Thoracic aorta (tissue), 2 donors: ENCODE results near the gene NRXN2. TPM values are rescaled to one million over a fixed set of nuclear protein-coding genes. Genes with fewer than 3 reads are reported as not detected.

Experiments
- ATAC-seq: fragments of 150-250 bp; one replicate; pipeline ENCODE4 v1.8.0; 2017; ENCODE audit warnings: low read depth; ENCODE audit not compliant: insufficient number of reproducible peaks, low FRiP score
- DNase-seq: peaks from one replicate; pipeline ENCODE4 v3.0.0-alpha.2; 2020; ENCODE audit warnings: low spot score
- H3K27ac ChIP-seq, 2 donors: fragments of 200-600 bp; sonication (generic); 1 replicate in 1 of 2; 2 replicates in 1 of 2; pipeline ENCODE4 v1.5.1; 2016; ENCODE audit warnings: mild to moderate bottlenecking in 2 of 2, moderate library complexity in 2 of 2
- H3K27me3 ChIP-seq: fragments of 200-600 bp; sonication (generic); replicated peaks from 2 replicates; pipeline ENCODE4 v1.6.0; 2016; ENCODE audit warnings: mild to moderate bottlenecking; ENCODE audit not compliant: insufficient read depth
- H3K36me3 ChIP-seq: fragments of 200-600 bp; sonication (generic); one replicate; pipeline ENCODE4 v1.5.1; 2016
- H3K4me1 ChIP-seq, 2 donors: fragments of 200-600 bp; sonication (generic); 1 replicate in 1 of 2; 2 replicates in 1 of 2; pipeline versions ENCODE4 v1.5.1 to v1.6.0; 2016; ENCODE audit warnings: low read depth in 2 of 2, mild to moderate bottlenecking in 1 of 2; ENCODE audit not compliant: control insufficient read depth in 1 of 2
- H3K4me3 ChIP-seq: fragments of 200-600 bp; sonication (generic); 2 replicates; pipeline ENCODE4 v1.5.1; 2016; ENCODE audit warnings: mild to moderate bottlenecking
- H3K9me3 ChIP-seq: fragments of 200-600 bp; sonication (generic); 2 replicates; pipeline ENCODE4 v1.5.1; 2016
- total RNA-seq, 2 donors: library from RNA; depleted of rRNA; stranded (reverse); fragments of >200 nt; gene quantifications; one replicate each; pipeline versions ENCODE4 v1.1.0 to v1.2.3, GENCODE V29; 2016
- TF ChIP-seq, protein P1 (sequence below): fragments of 200-600 bp; sonication (generic); IDR thresholded peaks from one replicate; pipeline ENCODE4 v1.5.1; 2019; ENCODE audit warnings: antibody characterized with exemption

The NRXN2 gene
- total RNA-seq, 2 donors from 2014 or later, result 40.3 to 41.3 TPM

DNA sequence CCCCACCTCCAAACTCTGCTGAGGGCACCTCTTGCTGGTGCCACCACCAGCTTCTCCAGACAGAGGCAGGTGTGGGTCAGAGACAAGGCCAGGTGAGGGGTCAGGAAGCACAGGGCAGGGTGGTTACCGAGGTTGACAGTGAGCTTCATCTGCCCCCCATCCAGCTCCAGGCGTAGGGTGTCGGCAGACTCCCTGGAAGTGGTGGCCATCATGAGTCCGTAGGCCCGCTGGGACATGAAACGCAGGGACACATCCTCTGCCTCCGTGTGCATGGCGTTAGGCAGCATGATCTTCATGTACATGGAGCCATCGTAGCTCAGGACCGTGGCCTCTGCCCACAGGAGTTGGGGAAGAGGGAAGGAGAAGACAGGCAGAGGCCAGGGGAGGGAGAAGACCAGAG, 62.8 kb downstream of the NRXN2 start:
- peak overlapping the region; percentile 92 to 98 for H3K27ac ChIP-seq
- H3K9me3 ChIP-seq, result no peaks in the 10 kb centered on the region
- no peak for DNase-seq
- H3K4me3 ChIP-seq, result peak overlapping the region; percentile 74
- peaks cover 4 to 31% of the 10 kb centered on the region in 2 donors for H3K4me1 ChIP-seq
- no peaks in the 10 kb centered on the region for H3K36me3 ChIP-seq
- H3K27me3 ChIP-seq, result no peaks in the 10 kb centered on the region
- TF ChIP-seq, protein P1, sequence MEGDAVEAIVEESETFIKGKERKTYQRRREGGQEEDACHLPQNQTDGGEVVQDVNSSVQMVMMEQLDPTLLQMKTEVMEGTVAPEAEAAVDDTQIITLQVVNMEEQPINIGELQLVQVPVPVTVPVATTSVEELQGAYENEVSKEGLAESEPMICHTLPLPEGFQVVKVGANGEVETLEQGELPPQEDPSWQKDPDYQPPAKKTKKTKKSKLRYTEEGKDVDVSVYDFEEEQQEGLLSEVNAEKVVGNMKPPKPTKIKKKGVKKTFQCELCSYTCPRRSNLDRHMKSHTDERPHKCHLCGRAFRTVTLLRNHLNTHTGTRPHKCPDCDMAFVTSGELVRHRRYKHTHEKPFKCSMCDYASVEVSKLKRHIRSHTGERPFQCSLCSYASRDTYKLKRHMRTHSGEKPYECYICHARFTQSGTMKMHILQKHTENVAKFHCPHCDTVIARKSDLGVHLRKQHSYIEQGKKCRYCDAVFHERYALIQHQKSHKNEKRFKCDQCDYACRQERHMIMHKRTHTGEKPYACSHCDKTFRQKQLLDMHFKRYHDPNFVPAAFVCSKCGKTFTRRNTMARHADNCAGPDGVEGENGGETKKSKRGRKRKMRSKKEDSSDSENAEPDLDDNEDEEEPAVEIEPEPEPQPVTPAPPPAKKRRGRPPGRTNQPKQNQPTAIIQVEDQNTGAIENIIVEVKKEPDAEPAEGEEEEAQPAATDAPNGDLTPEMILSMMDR, result no peak
- ATAC-seq, result peak; percentile 18

DNA sequence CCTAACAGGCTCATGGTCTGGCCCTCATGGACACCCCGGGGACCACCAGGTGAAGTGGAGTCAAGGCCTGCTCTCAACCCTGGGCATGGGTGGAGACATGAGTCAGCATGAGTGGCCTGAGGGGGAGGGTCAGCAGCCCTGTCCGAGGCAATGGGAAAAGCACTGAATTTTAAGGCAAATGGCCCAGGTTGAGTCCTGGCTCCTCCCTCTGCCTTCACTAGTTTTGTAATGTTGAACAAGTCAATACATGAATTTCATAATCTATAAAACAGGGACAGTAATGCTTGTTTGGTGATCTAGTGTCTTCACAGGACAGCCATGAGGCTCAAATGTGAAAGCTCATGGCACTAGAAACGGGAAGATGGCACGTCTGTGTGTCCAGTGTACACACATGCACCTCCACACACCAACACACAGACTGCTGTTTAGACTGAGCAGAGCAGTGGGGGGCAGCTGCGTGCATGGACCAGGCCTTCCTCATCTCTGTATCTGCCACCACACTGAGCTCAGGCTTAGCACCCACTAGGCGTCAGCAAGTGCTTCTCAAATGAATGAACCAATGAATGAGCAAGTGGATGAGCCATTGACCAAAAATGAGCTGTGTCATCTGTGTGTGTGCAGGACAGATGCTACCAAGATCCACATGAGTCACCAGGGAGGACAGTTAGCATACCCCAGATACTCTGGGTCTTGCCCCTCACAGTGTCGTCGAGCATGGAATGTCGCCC, 63.4 kb downstream of the NRXN2 start:
- ATAC-seq, result peak; percentile 34
- TF ChIP-seq, protein P1, result no peak
- Histone ChIP-seq H3K9me3 (no peaks in the 10 kb centered on the region), H3K36me3 (no peaks in the 10 kb centered on the region), H3K4me1 (peaks cover 4 to 31% of the 10 kb centered on the region in 2 donors), H3K4me3 (peak overlapping the region; percentile 74), H3K27ac (peak overlapping the region; percentile 92 to 98), H3K27me3 (no peaks in the 10 kb centered on the region)
- no peak for DNase-seq

DNA sequence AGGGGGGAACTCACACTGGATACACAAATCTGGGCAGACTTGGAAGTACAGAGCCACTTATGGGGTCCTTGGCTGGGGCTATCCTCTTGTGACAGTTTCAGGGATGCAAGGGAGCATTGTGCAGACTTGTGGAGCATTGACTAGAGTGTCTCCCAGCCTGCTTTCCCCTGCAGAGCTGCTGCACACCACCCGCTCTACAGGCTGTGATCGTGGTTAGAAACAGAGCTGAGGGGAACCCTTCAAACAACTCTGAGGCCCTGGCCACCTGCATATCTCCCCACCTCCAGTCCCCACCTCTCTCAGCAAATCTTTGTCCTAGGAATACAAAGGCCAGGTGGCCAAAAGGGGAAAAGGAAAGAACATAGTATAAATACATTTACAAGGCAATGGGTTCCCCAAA, 64.7 kb downstream of the NRXN2 start:
- H3K9me3 ChIP-seq, result no peaks in the 10 kb centered on the region
- no peaks in the 10 kb centered on the region for H3K27me3 ChIP-seq

DNA sequence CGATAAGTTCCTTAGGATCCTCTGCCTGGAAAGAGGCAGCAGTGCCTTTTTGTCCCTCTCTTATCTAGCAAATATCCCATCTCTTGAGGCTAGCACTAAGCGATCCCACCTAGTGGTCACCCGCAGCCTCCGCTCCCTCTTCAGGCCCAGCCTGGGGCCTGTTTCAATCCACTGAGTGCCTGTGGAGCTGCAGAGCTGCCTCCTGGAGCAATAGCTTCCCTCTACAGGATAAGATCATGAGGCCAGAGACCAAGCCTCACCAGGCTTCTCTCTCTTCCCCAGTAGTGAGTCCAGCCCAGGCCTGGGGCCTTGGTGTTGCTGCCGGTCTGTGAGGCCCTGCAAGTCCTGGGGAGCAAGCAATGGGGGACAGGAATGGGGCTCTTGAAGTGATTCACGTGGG, 66.1 kb downstream of the NRXN2 start:
- H3K36me3 ChIP-seq, result no peaks in the 10 kb centered on the region
- no peak overlapping the region for H3K27ac ChIP-seq
- H3K4me3 ChIP-seq, result no peak overlapping the region
- ATAC-seq (no peak), DNase-seq (no peak)
- peaks cover 4 to 40% of the 10 kb centered on the region in 2 donors for H3K4me1 ChIP-seq
- H3K9me3 ChIP-seq, result no peaks in the 10 kb centered on the region
- H3K27me3 ChIP-seq, result no peaks in the 10 kb centered on the region
- TF ChIP-seq, protein P1, result no peak

More for the DNA sequence above, 64.7 kb downstream of the NRXN2 start:
- H3K27ac ChIP-seq, result no peak overlapping the region
- DNase-seq (no peak), ATAC-seq (no peak)
- no peaks in the 10 kb centered on the region for H3K36me3 ChIP-seq
- TF ChIP-seq, protein P1, result no peak
- H3K4me3 ChIP-seq, result no peak overlapping the region
- H3K4me1 ChIP-seq, result peaks cover 4 to 35% of the 10 kb centered on the region in 2 donors

DNA sequence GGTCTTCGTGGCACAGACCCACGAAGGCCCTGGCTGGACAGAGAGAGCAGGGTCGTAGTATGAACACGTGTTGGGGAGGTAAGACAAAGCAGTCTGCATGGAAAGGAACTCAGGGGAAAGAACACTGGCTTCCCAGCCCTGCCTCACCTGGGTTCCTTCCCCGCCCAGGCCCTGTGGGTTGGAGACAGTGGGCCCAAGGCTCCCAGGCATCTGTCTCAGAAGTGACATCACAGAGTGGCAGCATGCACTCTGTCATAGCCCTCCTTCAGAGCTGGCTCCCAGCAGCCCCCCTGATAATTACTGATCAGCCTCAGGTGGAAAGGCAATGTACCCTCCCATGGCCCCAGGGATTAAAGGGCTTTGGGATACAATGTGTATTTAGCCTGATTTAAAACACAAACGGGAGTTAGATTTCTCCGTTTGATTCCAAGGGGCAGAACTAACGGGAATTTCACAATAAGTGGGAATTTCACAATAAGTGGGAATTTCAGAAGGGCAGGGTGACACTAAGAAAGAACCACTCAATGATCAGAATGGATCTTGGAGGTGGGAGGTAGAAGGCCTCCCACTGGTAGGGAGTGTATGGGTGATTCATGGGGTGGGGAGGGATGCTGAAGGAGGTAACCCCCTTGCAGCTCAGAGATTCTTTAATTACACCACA, 66.9 kb downstream of the NRXN2 start:
- H3K27me3 ChIP-seq, result no peaks in the 10 kb centered on the region
- TF ChIP-seq, protein P1, result no peak
- no peak overlapping the region for H3K4me3 ChIP-seq
- no peak for DNase-seq
- H3K9me3 ChIP-seq, result no peaks in the 10 kb centered on the region
- no peaks in the 10 kb centered on the region for H3K36me3 ChIP-seq
- no peak for ATAC-seq
- no peak overlapping the region for H3K27ac ChIP-seq
- peaks cover 0 to 35% of the 10 kb centered on the region in 2 donors for H3K4me1 ChIP-seq
